GM13976 (cell line): ENCODE results near the gene WASF2.

Experiments used
- DNase-seq: peaks from one replicate; pipeline ENCODE4 v3.0.0; 2012; ENCODE audit warnings: low spot score
- in situ Hi-C: fragments of 300-500 bp; cut with MboI; formaldehyde crosslinking; loops from one replicate; pipeline ENCODE4 v1.12.0; 2022; ENCODE audit warnings: low sequenced_read_pairs, mixed read lengths, inconsistent platforms; ENCODE audit not compliant: unreplicated experiment
- TF ChIP-seq, protein P1 (sequence below): IDR thresholded peaks from 2 replicates; pipeline ENCODE4 v1.5.1; 2012; ENCODE audit warnings: borderline replicate concordance, mild to moderate bottlenecking; ENCODE audit not compliant: insufficient read depth; ENCODE audit errors: extremely low read depth, missing control alignments, control extremely low read depth

WASF2 gene

DNA sequence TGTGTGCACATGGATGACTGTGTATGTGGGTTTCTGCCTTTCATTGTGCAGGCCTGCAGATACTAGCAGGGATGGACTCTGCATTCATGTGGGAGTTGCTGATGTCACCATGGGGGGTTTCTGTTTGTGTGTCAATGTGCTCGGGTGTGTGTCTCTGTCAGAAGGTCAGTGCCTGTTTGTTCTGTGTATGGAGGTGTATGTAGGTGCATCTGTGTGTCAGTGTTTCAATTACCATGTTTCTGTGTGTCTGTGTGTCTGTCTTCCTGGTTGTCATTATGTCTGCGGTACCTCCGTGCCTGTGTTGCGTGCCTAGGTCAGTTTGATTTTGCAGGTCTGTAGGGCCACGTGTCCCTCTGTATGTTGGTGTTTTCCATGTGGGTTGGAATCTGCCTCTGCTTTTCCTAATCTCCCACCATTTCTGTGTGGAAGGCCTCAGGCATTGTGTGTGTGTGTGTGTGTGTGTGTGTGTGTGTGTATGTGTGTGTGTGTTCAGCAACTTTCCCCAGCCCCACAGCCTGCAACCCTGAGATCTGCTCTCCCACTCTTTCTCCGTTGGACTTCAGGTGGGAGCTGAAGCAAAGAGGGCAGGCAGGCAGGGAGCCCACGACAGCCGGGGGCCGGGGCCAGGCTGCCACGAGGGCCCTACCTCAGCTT is 36.7 kb upstream of the WASF2 start:
- TF ChIP-seq, protein P1, sequence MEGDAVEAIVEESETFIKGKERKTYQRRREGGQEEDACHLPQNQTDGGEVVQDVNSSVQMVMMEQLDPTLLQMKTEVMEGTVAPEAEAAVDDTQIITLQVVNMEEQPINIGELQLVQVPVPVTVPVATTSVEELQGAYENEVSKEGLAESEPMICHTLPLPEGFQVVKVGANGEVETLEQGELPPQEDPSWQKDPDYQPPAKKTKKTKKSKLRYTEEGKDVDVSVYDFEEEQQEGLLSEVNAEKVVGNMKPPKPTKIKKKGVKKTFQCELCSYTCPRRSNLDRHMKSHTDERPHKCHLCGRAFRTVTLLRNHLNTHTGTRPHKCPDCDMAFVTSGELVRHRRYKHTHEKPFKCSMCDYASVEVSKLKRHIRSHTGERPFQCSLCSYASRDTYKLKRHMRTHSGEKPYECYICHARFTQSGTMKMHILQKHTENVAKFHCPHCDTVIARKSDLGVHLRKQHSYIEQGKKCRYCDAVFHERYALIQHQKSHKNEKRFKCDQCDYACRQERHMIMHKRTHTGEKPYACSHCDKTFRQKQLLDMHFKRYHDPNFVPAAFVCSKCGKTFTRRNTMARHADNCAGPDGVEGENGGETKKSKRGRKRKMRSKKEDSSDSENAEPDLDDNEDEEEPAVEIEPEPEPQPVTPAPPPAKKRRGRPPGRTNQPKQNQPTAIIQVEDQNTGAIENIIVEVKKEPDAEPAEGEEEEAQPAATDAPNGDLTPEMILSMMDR = no peak
- in situ Hi-C loops = no loop called here
- peak; percentile 67 for DNase-seq

DNA sequence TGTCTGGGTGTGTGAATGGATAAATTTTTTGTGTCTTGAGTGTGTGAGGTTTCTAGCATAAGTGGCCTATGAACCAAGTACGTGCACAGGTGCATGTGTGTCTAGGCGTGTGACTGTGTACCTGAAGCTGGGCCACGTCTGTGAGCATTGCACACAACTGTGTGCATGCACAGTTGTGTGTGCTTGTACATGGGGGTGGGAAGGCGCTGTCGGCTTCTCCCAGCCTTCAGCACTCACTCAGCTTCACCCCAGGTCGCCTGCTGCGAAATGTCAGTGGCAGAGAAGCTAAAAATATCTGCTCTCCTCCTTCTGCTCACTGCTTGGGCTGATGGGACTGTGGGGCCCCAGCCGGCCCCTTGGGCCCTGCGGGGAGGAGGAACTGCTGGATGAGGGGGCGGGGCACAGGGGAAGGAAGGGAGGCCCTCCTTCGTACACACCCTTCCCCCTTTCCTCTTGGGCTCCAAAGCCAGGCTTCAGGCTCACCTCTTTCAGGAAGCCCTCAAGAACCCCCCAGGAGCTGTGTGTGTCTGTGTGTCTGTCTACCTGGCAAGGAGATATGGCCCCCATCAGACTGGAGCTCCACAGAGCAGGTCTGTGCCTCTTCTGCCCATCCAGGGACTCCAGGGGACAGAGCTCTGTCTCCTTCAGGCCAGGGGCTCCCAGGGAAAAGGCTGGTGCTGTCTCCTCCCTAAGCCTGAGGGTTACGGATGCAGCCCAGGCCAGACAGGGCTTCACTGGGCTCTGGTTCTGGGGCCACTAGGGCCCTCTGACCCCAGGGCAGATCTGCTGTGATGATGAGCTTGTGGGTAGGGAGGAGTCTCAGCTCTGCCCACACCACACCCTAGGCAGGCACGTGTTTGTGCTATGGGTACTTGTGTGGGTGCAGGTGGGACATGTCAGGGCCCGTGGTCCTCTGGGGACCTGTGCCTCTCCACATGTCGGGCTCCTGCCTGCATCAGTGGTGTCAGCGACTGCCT is 35.6 kb upstream of the WASF2 start:
- in situ Hi-C loops = no loop called here
- peak; percentile 88 for DNase-seq
- TF ChIP-seq, protein P1 = no peak

DNA sequence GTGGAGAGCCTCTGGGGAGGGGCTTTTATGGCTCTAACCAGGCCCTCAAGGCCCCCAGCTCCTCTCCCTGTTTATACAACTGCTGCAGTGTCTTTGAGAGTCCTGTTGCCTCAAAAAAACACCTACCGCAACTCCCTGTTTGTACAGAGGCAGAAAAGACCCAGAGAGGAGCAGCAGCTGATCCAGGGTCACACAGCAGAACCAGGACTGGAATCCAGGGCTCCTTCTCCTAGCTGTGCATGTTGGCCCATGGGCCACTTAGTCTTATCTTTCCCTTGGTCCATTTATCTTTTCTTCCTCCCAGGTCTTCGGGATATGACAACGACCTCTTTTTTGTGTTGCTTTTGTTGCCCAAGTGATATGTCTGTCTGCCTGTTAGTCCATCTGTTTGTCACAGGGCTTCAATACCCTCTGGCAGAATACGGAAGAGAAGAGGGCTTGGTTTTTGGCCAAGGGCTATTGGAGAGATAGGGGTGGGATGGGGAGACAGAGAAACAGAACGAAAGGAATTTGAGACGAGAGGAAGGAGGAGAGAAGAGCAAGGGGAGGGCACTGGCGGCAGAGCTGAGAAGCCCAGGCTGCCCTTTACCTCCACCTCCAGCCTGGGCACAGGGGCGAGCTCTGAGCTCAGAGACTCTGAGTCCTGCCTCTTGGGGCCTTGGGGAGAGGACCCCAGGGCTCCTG is 33.5 kb upstream of the WASF2 start:
- in situ Hi-C loops = no loop called here
- TF ChIP-seq, protein P1 = no peak
- no peak for DNase-seq

DNA sequence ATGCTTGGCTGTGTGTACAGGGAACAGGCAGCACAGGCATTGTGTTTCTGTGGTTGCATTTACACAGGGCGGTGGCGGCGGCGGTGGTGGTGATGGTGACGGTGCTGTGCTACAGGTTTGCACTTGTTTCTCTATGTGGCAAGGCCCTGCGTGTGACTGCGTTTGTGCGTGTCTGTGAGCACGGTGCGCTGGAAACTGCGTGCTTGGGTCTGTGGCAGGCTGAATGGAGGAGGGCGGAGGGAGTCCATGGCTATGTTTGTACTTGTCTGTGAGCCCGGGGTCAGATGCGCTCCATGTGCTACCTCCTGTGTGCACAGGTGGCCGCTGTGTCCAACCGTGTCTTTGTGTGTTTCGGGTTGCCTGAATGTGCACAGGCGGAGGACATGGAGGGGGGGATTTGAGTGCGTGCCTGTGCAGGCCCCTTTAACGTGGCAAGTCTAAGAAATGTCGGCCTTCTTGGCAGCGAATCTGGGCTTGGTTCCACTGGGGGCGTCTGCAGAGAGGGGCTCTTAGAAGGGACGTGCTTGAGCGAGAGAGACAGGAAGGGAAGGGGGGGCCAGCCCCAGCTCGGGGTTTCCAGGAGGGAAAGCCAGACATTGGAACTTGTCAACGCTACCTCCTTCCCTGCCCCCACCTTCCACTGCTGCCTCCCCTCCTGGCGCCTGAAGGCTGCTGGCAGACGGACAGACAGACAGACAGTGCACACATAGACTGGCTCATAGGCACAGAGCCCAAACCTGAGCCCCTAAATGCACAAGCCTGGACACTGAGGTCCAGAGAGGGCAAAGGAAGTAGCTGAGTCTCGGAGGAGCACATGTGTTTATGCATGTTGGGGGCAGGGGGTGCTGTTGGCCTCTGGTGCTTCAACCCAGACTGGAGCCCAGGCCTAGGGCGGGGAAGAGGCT is 32.7 kb upstream of the WASF2 start:
- TF ChIP-seq, protein P1 = no peak
- in situ Hi-C loops = no loop called here
- no peak for DNase-seq

DNA sequence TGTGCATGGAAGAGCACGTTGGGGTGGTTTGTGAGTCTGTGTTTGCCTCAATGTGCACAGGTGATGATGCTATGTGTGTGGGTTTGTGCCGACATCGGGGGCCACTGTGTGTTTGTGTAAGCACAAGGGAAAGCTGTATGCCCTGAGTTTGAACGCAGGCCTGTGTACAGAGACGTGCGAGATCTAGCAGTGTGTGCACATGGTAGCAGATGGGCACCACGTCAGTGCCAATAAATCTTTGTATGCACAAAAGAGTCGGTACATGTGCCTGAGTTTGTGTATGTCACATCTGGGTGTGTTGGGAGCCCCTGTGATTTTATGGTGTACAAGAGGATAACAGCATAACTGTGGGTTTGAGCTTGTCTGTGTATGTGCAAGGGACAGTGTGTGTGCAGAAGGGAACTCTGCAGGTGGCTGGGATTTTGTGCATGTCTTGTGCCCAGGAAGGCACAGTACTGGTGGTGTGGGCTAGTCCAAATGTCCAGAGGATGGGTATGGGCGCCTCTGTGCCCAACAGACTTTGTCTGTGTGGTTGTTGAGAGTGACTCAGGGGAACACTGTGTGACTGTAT is 32.0 kb upstream of the WASF2 start:
- in situ Hi-C loops = no loop called here
- TF ChIP-seq, protein P1 = no peak
- DNase-seq = no peak
